ENCODE data around the gene TBL2.

DNA sequence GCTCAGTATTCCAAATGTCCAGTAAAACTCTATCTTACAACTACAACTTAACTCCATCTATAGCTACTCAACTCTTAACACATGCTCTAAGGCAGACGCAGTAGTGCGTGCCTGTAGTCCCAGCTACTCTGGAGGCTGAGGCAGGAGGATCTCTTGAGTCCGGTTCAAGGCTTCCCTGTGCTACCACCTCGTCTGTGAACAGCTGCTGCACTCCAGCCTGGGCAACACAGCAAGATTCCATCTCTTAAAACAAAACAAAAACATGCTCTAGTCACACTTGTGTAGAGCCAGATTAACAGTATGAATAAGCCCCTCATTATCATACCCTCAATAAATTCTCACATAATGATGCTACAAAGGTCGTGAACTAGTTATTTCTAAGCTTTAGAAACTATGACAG is 59.9 kb downstream of the TBL2 start:
- TF ChIP-seq, protein P1, sequence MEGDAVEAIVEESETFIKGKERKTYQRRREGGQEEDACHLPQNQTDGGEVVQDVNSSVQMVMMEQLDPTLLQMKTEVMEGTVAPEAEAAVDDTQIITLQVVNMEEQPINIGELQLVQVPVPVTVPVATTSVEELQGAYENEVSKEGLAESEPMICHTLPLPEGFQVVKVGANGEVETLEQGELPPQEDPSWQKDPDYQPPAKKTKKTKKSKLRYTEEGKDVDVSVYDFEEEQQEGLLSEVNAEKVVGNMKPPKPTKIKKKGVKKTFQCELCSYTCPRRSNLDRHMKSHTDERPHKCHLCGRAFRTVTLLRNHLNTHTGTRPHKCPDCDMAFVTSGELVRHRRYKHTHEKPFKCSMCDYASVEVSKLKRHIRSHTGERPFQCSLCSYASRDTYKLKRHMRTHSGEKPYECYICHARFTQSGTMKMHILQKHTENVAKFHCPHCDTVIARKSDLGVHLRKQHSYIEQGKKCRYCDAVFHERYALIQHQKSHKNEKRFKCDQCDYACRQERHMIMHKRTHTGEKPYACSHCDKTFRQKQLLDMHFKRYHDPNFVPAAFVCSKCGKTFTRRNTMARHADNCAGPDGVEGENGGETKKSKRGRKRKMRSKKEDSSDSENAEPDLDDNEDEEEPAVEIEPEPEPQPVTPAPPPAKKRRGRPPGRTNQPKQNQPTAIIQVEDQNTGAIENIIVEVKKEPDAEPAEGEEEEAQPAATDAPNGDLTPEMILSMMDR (IDR thresholded peaks at IDR 0.05 in 4 of 5, conservative IDR thresholded peaks at IDR 0.05 in 1 of 5), result no peak
- no peak for TF ChIP-seq POLR2A (IDR thresholded peaks at IDR 0.05)
